Hepatocyte (in vitro differentiated cells): ENCODE results near the gene PHLDA2.

Source experiments
- EZH2phosphoT487 ChIP-seq: fragments of 200-600 bp; sonication (generic); IDR thresholded peaks from one replicate; pipeline ENCODE4 v1.6.1; 2018; ENCODE audit warnings: antibody characterized with exemption, mild to moderate bottlenecking, low read depth, moderate library complexity; ENCODE audit not compliant: unreplicated experiment, severe bottlenecking
- TF ChIP-seq, protein P1 (sequence below): fragments of 200-600 bp; sonication (generic); IDR thresholded peaks from 2 replicates; pipeline ENCODE4 v1.5.1; 2016; ENCODE audit warnings: antibody characterized with exemption, mild to moderate bottlenecking; ENCODE audit not compliant: poor library complexity

DNA sequence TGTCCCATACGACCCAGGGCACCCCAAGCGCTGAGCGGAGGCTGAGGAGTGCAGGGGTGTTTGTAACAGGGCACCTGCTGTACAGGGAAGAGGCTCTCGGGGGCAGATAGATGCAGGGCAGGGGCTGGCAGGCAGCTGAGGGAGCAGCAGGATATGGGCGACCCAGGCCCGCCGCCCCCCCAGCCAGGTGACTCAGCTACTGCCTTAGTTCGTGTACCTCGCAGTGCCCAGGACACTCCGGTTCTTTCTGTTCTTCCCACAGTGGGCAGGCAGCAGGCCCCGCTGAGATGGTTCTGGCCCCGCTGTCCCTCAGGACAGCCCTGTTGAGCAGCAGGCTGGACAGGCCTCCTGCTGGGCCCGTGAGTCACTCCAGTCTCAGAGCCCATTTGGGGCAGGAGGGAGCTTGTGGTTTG, 16.2 kb downstream of the PHLDA2 start:
- TF ChIP-seq, protein P1, sequence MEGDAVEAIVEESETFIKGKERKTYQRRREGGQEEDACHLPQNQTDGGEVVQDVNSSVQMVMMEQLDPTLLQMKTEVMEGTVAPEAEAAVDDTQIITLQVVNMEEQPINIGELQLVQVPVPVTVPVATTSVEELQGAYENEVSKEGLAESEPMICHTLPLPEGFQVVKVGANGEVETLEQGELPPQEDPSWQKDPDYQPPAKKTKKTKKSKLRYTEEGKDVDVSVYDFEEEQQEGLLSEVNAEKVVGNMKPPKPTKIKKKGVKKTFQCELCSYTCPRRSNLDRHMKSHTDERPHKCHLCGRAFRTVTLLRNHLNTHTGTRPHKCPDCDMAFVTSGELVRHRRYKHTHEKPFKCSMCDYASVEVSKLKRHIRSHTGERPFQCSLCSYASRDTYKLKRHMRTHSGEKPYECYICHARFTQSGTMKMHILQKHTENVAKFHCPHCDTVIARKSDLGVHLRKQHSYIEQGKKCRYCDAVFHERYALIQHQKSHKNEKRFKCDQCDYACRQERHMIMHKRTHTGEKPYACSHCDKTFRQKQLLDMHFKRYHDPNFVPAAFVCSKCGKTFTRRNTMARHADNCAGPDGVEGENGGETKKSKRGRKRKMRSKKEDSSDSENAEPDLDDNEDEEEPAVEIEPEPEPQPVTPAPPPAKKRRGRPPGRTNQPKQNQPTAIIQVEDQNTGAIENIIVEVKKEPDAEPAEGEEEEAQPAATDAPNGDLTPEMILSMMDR: no peak
- TF ChIP-seq EZH2phosphoT487: no peak
